Lower lobe of right lung (tissue), 2 donors: ENCODE measurements around the gene ZNF438. TPM values are rescaled to one million over a fixed set of nuclear protein-coding genes. Genes with fewer than 3 reads are reported as not detected.

Experiments used
- ATAC-seq, 2 donors: fragments of 200-7000 bp; cut with Tn5 transposase; one replicate each; pipeline ENCODE4 v1.9.1; 2020 to 2022; ENCODE audit warnings: mild to moderate bottlenecking in 2 of 2, moderate library complexity in 2 of 2
- DNase-seq: peaks from one replicate; pipeline ENCODE4 v3.0.0-alpha.2; 2020
- H3K27ac ChIP-seq: fragments of 200-600 bp; one replicate; pipeline ENCODE4 v1.8.0; 2022
- H3K27me3 ChIP-seq: fragments of 200-600 bp; one replicate; pipeline ENCODE4 v1.8.0; 2022; ENCODE audit warnings: low read depth
- H3K36me3 ChIP-seq: fragments of 200-600 bp; one replicate; pipeline ENCODE4 v1.8.0; 2022; ENCODE audit warnings: mild to moderate bottlenecking
- H3K4me1 ChIP-seq: fragments of 200-600 bp; one replicate; pipeline ENCODE4 v1.8.0; 2022
- H3K4me3 ChIP-seq: fragments of 200-600 bp; one replicate; pipeline ENCODE4 v1.8.0; 2022; ENCODE audit warnings: mild to moderate bottlenecking
- H3K9me3 ChIP-seq: fragments of 200-600 bp; one replicate; pipeline ENCODE4 v1.8.0; 2022
- intact Hi-C: fragments of 100-400 bp; cut with DNase I; formaldehyde crosslinking; loops from one replicate; pipeline ENCODE4 v1.11.0; 2022
- total RNA-seq: library from RNA; stranded (reverse); fragmentation: NEBNext Ultra II Directional; extraction: Animal tissue kit (Norgen Biotek cat#: 25700); gene quantifications from one replicate; pipeline ENCODE4 v1.2.1, GENCODE V29; 2021
- TF ChIP-seq, protein P1 (sequence below): fragments of 200-600 bp; IDR thresholded peaks from one replicate; pipeline ENCODE4 v1.8.0; 2022; ENCODE audit warnings: antibody characterized with exemption, mild to moderate bottlenecking
- donor health status: DM: no; HTN: yes; CAD: no; lungs with severe emphysema.

ZNF438 gene
- total RNA-seq, 1 donor from 2014 or later, result 15.2 TPM

DNA sequence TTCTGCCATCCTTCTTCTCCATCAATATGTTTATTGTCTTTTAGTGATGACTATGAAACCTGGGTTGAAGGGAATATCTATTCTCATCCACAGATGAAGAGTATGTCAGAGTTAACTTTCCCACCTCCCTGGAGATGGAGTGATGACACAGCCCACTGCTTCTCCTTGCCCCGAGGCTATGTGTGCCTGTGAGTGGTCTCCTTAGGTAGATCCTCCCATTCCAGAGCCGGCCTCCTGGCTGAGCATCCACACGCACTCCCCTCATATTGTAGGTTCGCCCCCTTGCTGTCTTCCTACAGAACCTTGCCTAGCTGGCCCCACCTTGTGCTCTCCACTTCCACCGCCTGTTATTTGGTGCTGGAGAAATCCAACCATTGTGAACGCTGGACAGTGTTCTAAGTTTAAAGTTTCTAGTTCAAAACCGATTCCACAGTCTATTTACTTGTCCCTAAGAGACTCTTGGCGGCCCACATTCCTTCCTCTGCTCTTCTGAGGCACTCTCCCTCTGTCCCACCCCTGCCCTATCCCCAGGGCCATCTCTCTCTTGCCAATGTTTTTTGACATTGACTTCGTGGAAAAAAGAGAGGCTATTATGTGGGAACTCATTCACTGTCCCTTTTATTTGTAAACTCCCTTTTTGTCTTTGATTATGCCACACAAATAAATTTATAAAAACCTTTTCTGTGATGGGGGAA lies 168.0 kb downstream of the ZNF438 start:
- Histone ChIP-seq H3K4me3 (no peak overlapping the region), H3K27me3 (no peaks in the 10 kb centered on the region), H3K9me3 (no peaks in the 10 kb centered on the region), H3K27ac (peak overlapping the region; percentile 27), H3K36me3 (no peaks in the 10 kb centered on the region), H3K4me1 (peaks cover 22% of the 10 kb centered on the region)
- TF ChIP-seq, protein P1, sequence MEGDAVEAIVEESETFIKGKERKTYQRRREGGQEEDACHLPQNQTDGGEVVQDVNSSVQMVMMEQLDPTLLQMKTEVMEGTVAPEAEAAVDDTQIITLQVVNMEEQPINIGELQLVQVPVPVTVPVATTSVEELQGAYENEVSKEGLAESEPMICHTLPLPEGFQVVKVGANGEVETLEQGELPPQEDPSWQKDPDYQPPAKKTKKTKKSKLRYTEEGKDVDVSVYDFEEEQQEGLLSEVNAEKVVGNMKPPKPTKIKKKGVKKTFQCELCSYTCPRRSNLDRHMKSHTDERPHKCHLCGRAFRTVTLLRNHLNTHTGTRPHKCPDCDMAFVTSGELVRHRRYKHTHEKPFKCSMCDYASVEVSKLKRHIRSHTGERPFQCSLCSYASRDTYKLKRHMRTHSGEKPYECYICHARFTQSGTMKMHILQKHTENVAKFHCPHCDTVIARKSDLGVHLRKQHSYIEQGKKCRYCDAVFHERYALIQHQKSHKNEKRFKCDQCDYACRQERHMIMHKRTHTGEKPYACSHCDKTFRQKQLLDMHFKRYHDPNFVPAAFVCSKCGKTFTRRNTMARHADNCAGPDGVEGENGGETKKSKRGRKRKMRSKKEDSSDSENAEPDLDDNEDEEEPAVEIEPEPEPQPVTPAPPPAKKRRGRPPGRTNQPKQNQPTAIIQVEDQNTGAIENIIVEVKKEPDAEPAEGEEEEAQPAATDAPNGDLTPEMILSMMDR, result no peak
- DNase-seq (no peak), ATAC-seq (peak in 1 of 2 donors; percentile 30)
- intact Hi-C loops, result no loop called here

DNA sequence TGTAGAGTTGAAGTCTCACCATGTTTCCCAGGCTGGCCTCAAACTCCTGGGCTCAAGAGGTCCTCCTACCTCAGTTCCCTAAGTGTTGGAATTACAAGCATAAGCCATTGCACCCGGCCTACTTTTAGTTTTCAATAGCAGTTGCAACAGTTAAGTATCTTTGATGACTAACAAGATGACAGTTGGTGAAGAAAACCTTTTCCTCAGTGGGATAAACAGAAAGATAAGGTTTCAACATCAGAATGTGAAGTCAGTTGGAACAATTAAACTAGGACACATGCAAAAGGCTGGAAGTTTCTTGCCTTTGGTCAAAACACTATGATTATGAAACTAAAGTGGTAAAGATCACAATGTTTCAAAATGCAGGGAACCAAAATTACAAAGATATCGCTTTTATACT lies 169.2 kb downstream of the ZNF438 start:
- intact Hi-C loops, result no loop called here
- Histone ChIP-seq H3K27ac (peak overlapping the region; percentile 10), H3K36me3 (no peaks in the 10 kb centered on the region), H3K4me3 (no peak overlapping the region), H3K27me3 (no peaks in the 10 kb centered on the region), H3K4me1 (peaks cover 34% of the 10 kb centered on the region), H3K9me3 (no peaks in the 10 kb centered on the region)
- ATAC-seq (no peak), DNase-seq (no peak)
- TF ChIP-seq, protein P1, result no peak

DNA sequence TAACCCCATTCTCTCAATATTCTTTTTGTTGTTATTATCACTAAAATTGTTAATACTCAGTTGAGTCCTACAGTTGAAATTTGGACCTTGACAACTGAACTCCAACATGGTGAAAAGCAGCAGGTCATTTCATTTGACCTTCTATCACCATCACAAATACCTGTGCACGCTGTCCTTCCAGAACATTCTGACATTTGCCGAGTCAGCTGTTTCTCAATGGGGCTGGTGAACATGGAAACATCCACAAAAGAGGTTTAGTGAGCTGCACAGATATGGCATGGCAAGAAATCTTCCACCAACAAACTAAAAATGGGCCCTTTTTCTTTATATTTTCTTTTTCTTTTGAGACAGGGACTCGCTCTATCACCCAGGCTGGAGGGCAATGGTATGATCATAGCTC lies 169.7 kb downstream of the ZNF438 start:
- Histone ChIP-seq H3K27ac (peak overlapping the region; percentile 10), H3K4me3 (no peak overlapping the region), H3K36me3 (no peaks in the 10 kb centered on the region), H3K4me1 (peaks cover 38% of the 10 kb centered on the region), H3K9me3 (no peaks in the 10 kb centered on the region), H3K27me3 (no peaks in the 10 kb centered on the region)
- intact Hi-C loops, result no loop called here
- no peak for DNase-seq
- TF ChIP-seq, protein P1, result no peak
- ATAC-seq, result no peak

DNA sequence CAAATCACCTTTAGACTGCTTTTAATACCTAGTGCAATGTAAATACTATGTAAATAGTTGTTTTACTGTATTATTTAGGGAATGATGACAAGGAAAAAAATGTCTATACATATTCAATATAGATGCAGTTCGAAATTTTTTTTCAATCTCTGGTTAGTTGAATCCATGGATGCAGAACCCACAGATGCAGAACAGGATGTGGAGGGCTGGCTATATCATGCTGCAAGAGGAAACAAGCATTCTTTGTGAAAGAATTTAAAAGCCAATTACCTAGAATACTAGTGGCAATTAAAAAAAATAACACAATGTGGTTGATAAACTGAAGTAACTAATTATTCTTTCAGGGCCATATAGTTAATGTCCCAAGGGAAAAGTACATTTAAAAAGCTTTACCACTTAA lies 170.4 kb downstream of the ZNF438 start:
- Histone ChIP-seq H3K4me1 (peaks cover 38% of the 10 kb centered on the region), H3K27me3 (no peaks in the 10 kb centered on the region), H3K9me3 (no peaks in the 10 kb centered on the region), H3K4me3 (no peak overlapping the region), H3K27ac (no peak overlapping the region), H3K36me3 (no peaks in the 10 kb centered on the region)
- ATAC-seq (no peak), DNase-seq (no peak)
- TF ChIP-seq, protein P1, result no peak
- intact Hi-C loops, result no loop called here

DNA sequence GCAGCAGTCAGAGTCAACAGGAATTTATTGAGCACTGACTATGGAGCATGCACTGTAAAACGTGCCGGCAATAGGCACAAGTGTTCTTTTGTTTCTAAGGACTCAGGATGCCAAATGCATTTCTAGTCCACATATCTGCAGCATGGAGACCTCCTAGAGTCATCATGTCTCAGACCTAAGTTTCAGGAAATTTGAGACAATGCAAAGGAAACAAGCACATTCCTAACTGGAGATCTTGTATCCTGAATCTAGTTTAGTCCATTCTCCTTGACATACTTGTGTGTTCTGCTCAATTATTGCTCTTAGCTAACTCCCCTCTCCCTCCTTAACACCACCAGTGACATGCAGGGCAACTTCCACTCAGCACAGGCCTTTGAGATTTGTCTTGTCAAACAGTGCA lies 173.2 kb downstream of the ZNF438 start:
- Histone ChIP-seq H3K9me3 (no peaks in the 10 kb centered on the region), H3K27ac (peak overlapping the region; percentile 59), H3K4me1 (peaks cover 38% of the 10 kb centered on the region), H3K36me3 (no peaks in the 10 kb centered on the region), H3K27me3 (no peaks in the 10 kb centered on the region), H3K4me3 (no peak overlapping the region)
- intact Hi-C loops, result no loop called here
- ATAC-seq, result peak in 1 of 2 donors; percentile 23
- DNase-seq, result no peak
- TF ChIP-seq, protein P1, result no peak
